ENCODE data around the gene ARID4B.

Gene ARID4B

GRCh38 chr1:235128456-235129328, 199.3 kb downstream of the ARID4B start, which contains the start of gene TOMM20:
Gene TOMM20 (minus strand): TSS chr1:235128837. CDS start chr1:235128715, 122 bp downstream.
- DNase-seq (ENCODE audit: low read depth in 1 of 2, low spot score in 1 of 2), result peak; percentile 97 to 99
- TF ChIP-seq POLR2AphosphoS5 (IDR thresholded peaks at IDR 0.05; ENCODE audit: low read depth), result peak; percentile 96
- no peak for TF ChIP-seq SPI1 (IDR thresholded peaks at IDR 0.05; ENCODE audit: borderline replicate concordance, low read depth)
- TF ChIP-seq CTCF (IDR thresholded peaks at IDR 0.05; ENCODE audit: insufficient read depth, low read length), result no peak
- TF ChIP-seq REST (IDR thresholded peaks at IDR 0.05; ENCODE audit: insufficient replicate concordance, low read depth), result peak; percentile 38
- TF ChIP-seq GABPA (IDR thresholded peaks at IDR 0.05; ENCODE audit: low read depth), result peak; percentile 78
- peak within 1 kb of the TSS; percentile 83 for H3K4me3 ChIP-seq (replicated peaks; ENCODE audit: insufficient read depth, low read length)
- no peaks in the 10 kb centered on the region for H3K27me3 ChIP-seq (ENCODE audit: insufficient read depth, poor library complexity, severe bottlenecking)
- peak within 1 kb of the TSS; percentile 94 for H3K27ac ChIP-seq (replicated peaks)

GRCh38 chr1:235127732-235128455, 200.1 kb downstream of the ARID4B start:
- peak overlapping the region; percentile 83 for H3K4me3 ChIP-seq (replicated peaks; ENCODE audit: insufficient read depth, low read length)
- peak overlapping the region; percentile 94 for H3K27ac ChIP-seq (replicated peaks)
- no peaks in the 10 kb centered on the region for H3K27me3 ChIP-seq (ENCODE audit: insufficient read depth, poor library complexity, severe bottlenecking)
- TF ChIP-seq GABPA (IDR thresholded peaks at IDR 0.05; ENCODE audit: low read depth) (no peak), CTCF (IDR thresholded peaks at IDR 0.05; ENCODE audit: insufficient read depth, low read length) (no peak), POLR2AphosphoS5 (IDR thresholded peaks at IDR 0.05; ENCODE audit: low read depth) (no peak; the same call in 1 of the 2 replicates), REST (IDR thresholded peaks at IDR 0.05; ENCODE audit: insufficient replicate concordance, low read depth) (no peak), SPI1 (IDR thresholded peaks at IDR 0.05; ENCODE audit: borderline replicate concordance, low read depth) (no peak)
- DNase-seq (ENCODE audit: low read depth in 1 of 2, low spot score in 1 of 2), result no peak

GRCh38 chr1:235127203-235127602, 200.8 kb downstream of the ARID4B start:
- no peak for TF ChIP-seq SPI1 (IDR thresholded peaks at IDR 0.05; ENCODE audit: borderline replicate concordance, low read depth)
- no peak for TF ChIP-seq GABPA (IDR thresholded peaks at IDR 0.05; ENCODE audit: low read depth)
- TF ChIP-seq REST (IDR thresholded peaks at IDR 0.05; ENCODE audit: insufficient replicate concordance, low read depth), result no peak
- no peak for TF ChIP-seq POLR2AphosphoS5 (IDR thresholded peaks at IDR 0.05; ENCODE audit: low read depth)
- TF ChIP-seq CTCF (IDR thresholded peaks at IDR 0.05; ENCODE audit: insufficient read depth, low read length), result no peak
- H3K27me3 ChIP-seq (ENCODE audit: insufficient read depth, poor library complexity, severe bottlenecking), result no peaks in the 10 kb centered on the region
- peak overlapping the region; percentile 83 for H3K4me3 ChIP-seq (replicated peaks; ENCODE audit: insufficient read depth, low read length)
- no peak for DNase-seq (ENCODE audit: low read depth in 1 of 2, low spot score in 1 of 2)
- peak overlapping the region; percentile 94 for H3K27ac ChIP-seq (replicated peaks)
